ENCODE results near the gene NPAS1.

The NPAS1 gene

DNA sequence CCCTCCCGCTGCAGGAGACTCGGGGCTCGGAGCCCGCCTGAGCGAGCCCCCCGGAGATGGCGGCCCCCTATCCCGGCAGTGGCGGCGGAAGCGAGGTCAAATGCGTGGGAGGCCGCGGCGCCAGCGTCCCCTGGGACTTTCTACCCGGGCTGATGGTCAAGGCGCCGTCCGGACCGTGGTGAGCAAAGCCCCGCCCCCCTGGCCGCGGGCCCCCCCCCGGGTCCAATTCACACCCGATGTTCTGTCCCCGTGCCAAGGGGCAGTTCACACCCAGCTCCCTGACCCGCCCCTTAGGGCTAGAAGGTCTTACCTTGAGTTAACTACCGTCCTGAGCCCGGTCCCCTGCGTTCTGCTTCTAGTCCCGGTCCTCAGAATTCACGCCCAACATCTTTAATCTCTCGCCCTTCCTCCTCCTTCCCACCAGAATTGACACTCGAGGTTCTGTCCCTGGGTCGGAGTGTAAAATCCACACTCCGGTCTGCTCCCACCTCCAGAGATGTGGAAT, 1.4 kb downstream of the NPAS1 start:
- DNase-seq: no peak

DNA sequence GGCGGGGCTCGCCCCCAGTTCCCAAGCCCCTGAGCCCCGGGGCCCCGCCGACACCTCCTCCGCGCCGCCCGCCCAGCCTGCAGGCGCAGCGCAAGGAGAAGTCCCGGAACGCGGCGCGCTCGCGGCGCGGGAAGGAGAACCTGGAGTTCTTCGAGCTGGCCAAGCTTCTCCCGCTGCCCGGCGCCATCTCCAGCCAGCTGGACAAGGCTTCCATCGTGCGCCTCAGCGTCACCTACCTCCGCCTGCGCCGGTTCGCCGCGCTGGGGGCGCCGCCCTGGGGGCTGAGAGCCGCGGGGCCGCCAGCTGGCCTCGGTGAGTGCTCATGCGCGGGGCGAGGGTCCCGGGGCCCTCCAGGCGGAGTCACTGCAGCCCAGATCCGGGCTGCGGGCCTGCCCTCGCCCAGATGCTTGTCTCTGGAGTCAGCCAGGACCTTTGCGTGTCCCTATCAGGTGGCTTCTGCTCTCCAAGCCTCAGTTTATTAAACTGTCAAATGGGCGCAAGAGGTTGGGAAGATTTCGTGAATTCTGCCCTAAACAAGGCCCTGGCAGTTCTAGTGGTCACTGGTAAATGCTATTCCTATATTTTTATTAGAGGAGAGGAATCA, 2.0 kb downstream of the NPAS1 start:
- DNase-seq: no peak

DNA sequence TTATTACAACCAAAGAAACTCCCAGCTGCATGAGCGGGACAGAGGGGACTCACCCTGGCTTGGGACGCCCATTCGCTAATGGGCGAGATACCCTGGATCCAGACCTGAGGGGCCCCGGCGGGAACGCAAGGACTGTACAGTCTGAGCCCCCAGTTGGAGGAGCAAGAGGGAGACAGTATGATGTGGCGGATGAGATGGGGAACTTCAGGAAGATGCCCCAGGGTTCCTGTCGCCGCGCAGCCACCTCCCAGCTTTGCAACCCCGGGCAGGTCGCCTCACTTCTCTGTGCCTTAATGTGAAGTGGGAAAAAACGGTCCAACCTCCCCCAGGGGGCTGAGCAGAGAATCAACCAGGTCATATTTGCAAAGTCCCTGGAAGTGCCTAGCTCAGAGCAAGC, 2.5 kb downstream of the NPAS1 start:
- no peak for DNase-seq

DNA sequence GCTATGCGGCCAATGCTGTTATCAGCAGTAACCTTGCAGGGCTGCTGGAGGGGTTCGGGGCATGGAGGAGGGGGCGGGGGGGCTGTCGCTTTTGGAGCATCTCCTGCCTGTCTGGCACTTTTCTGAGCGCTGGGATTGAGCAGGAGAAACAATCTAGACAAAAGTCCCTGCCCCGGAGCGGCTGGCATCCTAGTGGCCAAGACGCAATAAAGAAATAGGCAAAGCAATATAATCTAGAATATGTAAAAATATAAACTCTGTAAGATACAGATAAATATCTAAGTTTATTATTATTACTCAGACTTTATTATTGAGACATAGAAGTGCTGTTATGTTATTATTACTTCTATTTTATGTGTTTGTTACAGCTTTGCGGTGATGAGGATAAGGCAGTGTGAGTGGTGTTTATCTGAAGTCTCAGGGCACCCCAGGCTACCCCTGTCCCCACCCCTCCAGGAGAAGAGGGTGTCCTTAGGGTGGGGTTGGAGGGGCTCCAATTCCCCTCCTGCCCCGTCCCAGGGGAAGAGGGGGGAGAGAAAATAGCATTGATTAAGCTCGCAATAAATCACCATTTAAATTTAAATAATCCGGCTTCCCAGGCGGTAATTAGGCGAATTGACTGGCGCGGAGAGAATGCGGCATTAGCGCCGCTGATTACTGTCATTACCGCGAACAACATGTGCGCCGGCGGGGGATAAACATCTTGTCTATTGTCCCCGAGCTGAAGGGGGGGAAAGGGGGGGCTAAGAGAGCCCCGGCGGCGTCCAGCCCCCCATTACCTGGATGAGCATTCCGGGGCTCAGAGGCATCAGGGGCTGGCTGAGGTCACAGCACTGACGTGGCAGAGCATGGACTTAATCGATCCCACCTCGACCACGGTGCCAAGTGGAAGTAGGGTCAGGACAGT, 3.2 kb downstream of the NPAS1 start:
- DNase-seq: no peak

DNA sequence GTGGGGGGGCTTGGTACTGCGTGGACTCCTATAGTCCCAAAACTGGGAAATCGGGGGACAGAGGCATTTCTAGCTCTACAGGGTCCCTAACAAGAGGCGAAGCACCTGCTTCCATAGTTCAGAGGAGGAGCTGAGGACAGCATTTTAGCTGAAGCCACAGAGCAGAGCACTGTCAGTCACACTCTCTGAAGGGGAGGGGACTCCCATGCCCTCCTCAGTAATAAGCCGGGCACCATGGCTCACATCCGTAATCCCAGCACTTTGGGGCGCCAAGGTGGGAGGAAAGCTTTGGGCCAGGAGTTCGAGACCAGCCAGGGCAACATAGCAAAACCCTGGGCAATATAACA, 3.8 kb downstream of the NPAS1 start:
- no peak for DNase-seq

DNA sequence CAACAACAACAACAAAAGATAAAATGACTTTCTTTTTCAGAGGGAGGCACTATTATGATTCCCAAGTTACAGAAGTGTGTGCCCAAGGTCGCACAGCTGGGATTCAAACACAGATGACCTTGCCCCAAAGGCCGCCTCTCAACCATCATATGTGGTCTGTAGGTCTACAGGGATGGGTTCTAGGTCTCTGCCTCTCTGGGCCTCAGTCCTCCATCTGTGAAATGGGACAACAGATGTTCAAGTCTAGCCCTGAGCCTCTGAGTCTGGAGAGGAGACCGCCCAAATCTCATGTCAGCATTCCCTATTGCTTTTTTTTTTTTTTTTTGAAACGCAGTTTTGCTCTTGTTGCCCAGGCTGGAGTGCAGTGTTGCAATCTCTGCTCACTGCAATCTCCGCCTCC, 4.9 kb downstream of the NPAS1 start:
- DNase-seq: no peak

DNA sequence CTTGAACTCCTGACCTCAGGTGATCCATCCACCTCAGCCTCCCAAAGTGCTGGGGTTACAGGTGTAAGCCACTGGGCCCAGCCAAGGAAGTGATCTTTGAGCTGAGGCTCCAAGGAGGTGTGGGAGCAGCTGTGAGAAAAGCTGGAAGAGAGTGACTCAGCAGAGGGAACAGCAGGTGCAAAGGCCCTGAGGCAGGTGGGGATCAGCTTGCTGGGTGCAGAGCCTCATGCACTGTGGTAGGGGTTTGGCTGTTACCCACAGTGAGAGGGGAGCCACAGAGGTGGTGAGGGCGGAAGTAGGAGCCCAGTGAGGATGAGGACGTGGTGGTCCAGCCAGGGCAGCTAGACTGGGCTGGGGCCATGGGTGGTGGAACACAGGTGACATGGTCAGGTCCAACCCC, 6.5 kb downstream of the NPAS1 start:
- no peak for DNase-seq

DNA sequence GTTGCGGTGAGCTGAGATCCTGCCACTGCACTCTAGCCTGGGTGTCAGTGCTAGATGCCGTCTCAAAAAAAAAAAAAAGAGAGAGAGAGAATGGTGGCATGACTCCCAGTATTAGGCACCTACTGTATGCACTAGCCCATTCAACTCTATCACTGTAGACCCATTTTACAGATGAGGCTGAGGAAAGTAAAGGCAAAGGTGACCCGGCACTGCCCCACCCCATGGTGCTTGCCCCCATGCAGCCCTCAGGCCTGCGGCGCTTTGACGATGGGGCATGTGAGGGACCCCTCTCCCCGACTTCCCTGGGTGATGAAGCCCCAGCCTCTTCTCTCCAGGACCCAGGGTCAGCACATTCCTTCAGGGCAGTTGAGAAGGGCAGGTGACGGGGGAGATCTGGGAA, 7.3 kb downstream of the NPAS1 start:
- DNase-seq: no peak

DNA sequence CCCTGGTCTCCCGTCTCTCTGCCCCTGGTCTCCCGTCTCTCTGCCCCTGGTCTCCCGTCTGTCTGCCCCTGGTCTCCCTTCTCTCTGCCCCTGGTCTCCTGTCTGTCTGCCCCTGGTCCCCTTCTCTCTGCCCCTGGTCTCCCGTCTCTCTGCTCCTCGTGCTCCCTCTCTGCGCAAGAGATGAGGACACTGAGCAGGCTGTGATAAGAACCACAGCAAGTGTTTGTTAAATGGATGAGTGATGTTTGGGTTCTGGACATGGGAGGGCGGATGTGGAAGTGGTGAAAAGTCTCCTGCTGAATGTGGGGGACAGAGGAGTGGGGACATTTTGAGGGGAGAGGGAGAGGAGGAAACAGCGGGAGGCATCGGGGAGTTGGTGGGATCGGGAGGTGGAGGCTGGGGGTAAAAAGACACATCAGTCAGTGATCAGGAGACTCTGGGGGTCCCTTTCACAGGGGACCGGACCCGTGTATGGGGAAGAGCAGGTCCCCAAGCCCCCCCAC, 8.0 kb downstream of the NPAS1 start:
- DNase-seq: no peak

DNA sequence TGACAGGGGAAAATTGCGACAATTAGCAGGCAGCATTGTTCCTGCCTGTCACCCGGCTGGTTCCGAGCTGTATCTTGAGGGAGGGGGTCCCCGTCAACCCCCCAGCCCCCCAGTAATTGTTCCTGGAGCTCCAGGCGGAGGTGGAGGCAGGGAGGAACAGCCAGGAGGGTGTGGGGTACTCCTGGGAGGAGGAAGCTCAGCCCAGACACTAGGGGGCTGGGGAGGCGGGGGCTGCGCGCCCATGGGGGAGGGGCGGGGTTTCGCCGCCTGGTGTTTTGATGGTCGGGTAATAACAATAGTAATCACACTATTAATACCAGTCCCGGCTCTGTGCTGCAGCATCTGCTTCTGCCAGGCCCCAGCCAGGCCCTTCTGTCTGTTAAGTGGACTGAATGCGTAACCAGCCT, 8.6 kb downstream of the NPAS1 start:
- DNase-seq: no peak

DNA sequence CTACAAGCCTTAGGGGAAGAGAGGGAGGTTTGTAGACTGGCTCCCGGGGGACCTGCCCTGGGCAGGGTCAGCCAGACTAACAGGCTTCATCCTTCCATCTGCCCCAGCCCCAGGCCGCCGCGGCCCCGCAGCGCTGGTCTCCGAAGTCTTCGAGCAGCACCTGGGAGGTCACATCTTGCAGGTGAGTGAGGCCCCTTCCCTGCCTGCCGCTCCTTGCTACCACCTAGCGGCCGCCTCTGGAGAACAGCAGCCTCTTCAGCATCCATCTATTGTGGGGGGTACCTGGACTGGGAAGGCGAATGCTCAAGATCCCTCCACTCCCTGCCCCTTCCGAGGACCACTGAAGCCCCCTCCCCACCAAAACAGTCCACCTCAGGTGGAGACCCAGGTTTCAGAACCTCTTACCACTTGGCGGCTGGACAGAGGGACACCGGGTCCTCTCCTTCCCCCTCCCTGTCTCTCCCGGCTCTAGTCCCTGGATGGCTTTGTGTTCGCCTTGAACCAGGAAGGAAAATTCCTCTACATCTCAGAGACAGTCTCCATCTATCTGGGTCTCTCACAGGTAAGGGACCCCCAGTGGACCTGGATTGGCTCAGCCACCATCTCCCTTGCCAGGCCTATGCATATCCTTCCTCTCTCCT, 12.7 kb downstream of the NPAS1 start:
- peak; percentile 39 for DNase-seq

DNA sequence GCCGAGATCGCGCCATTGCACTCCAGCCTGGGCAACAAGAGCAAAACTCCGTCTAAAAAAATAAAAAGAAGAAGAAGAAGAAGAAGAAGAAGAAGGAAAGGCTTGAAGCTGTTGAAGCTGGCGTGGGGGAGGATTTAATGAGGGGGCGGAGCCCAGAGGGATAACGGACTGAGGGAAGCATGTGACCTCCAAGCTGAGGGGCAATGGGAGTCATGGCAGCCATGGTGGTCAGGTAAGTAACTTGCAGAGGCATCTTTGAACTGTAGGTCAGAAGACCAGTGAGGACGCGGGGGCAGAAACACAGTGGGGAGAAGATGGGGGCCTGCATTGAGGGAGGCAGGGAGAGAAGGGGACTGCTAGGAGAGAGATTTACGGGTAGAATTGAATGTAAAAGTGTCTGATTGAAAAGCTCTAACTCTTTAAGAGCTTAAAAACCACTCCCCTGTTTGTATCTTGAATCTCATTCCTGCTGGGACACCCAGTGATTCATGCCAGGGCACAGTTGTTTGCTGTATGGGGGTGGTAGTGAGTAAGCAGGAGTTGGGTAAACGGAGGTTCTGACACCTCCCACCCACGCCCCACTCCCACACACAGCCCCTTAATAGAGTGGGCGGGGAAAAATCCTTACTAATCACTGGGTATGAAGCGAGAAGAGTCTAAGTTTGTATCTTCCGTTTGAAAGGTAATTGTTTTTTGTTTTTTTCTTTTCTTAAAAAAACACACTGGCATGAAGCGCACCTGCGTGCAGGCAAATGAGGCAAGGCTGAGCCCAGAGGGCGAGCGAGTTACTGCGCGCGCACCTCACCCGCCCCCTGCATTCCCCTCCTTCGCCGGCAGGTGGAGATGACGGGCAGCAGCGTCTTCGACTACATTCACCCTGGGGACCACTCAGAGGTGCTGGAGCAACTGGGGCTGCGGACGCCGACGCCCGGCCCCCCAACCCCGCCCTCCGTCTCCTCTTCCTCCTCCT, 15.8 kb downstream of the NPAS1 start:
- DNase-seq: peak; percentile 69

DNA sequence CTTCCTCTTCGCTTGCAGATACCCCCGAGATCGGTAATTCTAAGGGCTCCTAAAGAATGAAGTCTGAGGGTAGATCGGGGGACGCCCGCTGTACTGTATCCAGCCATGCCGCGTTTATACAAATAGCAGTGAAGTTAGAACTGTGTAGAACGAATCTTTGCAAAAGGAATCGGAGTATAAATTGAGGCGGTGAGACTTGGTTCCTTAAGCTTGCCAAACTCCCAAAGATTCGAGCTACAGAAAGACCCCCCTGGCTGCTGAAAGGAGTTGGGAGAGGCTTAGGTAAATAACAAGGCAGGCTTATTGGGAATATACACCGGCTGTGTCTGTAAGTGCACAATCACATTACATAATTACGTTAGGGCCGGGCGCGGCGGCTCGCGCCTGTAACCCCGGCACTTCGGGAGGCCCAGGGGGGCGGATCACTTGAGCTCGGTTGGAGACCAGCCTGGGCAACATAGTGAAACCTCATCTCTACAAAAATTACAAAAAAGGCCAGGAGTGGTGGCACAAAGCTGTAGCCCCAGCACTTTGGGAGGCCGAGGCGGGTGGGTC, 16.5 kb downstream of the NPAS1 start:
- peak; percentile 46 for DNase-seq

DNA sequence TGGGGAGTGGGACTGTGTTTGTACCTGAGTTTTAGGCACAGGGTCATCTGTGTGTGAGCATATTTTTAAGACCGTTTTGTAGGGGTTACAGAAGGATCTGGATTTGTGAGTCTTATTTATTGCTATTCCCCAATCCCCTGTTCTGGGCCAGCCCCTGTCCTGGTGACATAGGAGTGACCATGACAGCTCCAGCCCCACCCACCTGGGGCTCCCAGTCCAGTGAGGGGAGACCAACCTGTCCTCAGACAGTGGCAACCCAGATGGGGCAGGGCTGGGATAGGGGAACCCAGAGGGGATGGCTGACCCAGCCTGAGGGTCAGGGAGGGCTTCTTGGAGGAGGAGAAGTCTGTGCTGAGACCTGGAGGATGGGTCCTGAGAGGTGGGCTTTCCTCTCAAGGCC, 18.1 kb downstream of the NPAS1 start:
- DNase-seq: no peak

DNA sequence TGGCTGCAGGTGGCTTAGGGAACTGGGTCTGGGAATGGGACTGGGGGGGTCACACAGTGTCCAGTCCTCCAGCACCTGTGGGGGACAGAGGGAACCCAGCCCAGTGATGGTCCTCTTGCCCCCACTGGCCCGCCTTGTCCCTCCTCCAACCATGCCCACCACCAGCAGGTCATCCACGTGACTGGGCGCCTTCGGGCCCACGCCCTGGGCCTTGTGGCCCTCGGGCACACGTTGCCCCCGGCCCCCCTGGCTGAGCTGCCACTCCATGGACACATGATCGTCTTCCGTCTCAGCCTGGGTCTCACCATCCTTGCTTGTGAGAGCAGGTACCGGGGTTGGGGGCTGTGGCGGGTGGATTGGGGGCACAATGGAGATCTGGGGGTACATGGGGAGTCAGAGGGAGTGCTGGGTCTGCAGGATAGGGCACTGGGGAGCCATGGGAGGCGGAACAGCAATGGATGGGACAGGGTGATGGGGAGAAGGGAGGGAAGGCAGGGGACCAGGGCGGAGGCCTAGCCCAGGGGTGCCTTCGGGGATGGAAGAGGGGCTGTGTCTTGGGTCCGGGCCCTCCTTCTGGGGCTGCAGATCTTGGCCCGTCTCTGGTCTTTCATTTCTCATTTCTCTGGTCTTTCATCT, 19.7 kb downstream of the NPAS1 start:
- DNase-seq: no peak

DNA sequence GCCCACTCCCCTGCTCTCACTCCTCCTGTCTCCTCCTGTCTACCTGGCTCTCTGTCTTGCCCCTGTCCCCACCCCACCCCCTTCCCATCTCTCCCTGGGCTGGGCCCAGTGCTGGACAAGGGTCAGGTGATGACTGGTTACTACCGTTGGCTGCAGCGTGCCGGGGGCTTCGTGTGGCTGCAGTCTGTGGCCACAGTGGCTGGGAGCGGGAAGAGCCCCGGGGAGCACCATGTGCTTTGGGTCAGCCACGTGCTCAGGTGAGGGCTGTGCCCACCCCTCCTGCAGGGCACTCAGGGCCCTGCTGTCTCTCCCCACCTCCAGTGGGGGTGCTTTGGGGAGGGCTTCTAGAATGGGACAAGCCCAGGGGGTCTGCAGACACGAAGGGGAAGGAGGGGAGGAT, 21.2 kb downstream of the NPAS1 start:
- no peak for DNase-seq

DNA sequence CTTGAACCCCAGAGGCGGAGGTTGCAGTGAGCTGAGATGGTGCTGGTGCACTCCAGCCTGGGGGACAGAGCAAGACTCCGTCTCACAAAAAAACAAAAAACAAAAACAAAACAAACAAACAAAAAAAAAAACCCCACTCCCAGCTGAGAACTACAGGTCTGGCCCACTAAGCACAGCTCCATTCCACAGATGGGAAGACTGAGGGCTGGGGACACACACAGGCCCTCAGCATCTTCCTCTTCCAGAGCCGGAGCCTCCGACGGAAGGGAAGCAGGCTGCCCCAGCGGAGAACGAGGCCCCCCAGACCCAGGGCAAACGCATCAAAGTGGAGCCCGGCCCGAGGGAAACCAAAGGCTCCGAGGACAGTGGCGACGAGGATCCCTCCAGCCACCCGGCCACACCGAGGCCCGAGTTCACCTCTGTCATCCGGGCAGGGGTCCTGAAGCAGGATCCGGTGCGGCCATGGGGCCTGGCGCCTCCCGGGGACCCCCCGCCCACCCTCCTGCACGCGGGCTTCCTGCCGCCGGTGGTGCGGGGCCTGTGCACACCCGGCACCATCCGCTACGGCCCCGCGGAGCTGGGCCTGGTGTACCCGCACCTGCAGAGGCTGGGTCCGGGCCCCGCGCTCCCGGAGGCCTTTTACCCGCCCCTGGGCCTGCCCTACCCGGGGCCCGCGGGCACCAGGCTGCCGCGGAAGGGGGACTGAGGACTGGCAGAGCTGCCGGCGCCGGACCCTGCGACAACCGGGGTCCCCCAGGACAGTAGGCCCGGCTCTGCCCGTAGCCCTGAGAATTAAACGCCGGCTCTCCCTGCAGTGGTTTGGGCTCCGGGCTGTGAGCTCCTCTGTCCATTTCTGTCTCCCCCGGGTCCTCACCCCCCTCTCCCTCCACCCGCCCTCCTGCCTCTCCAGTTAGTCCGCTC, 25.6 kb downstream of the NPAS1 start:
- DNase-seq: no peak

DNA sequence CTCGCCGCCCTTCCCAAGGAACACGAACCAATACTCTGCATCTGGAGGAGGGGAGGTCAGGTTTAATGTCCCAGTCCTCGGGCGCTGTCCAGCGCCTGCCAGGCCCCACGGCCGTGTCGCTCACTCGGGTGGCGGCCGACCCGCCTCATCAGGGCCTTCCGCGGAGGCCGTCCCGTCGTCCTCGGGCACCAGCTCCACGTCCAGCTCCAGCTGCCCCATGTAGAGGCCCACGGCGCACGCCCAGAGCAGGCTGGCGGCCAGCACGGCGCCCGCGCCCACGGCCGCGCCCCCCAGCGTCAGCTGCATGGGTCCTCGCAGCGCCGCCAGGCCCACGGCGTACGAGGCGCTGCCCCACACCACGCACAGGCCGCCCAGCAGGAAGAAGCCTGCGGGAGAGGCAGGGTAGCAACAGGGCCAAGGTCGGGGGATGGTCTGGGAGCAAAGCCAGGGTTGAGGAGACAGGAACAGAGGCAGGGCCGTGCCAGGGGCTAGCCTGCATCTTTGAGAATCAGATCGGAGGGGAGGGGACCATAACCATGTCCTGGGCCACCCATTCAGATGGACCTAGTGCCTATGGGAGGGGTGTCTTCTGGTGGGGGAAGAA, 26.3 kb downstream of the NPAS1 start:
- DNase-seq: no peak

DNA sequence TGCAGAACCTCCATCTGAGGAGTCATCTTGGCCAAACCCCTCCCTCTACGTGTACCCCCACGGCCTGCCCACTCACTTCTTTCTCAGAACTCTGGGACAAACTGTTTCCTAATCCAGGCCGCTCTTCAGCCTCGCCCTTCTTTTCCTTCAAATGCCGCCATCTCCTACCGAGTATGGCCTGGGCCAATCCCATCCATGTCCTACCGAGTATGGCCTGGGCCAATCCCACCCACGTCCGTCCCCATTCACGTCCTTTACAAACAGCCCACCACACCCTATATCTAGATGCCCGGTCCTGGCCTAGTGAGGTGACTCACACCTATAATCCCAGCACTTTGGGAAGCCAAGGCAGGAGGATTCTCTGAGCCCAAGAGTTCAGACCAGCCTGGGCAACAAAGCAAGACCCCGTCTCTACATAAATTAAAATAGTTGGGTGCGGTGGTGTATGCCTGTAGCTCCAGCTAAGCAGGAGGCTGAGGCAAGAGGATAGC, 27.7 kb downstream of the NPAS1 start:
- DNase-seq: no peak

Measured in DMS79 (cell line).